Right lobe of liver (tissue), 4 donors: ENCODE measurements around the gene ANXA6.

Experiments
- POLR2A ChIP-seq: fragments of 450-650 bp; IDR thresholded peaks from one replicate; pipeline ENCODE4 v1.6.1; 2017; ENCODE audit warnings: antibody characterized with exemption, mild to moderate bottlenecking
- TF ChIP-seq, protein P1 (sequence below), 4 donors: fragments of 200-600 bp in 3 of 4; fragments of 450-650 bp in 1 of 4; IDR thresholded peaks; one replicate each; pipeline versions ENCODE4 v1.5.1 to v1.8.0; 2016 to 2022; ENCODE audit warnings: antibody characterized with exemption in 4 of 4, mild to moderate bottlenecking in 2 of 4
- donor health status: DM: no; HTN: no; CAD: no.
- donor health status: DM: no; HTN: no; CAD: no.
- donor health status: DM: no; HTN: yes; CAD: no.

DNA sequence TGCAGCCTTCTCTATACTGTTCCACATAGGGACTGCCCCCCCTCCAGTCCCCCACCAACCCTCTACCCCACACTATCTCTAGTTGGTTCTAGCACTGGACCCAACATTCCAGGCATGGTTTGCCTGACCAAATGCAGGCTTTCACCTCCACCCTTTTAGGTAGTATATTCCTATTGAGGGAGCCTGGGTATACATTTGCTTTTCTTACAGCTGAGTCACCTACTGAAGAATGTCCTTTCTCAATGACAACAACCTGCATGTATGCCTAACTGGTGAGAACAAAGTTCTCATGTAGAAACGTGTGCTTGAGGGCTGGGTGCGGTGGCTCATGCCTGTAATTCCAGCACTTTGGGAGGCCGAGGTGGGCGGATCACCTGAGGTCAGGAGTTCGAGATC is 85.0 kb downstream of the ANXA6 start:
- TF ChIP-seq, protein P1, sequence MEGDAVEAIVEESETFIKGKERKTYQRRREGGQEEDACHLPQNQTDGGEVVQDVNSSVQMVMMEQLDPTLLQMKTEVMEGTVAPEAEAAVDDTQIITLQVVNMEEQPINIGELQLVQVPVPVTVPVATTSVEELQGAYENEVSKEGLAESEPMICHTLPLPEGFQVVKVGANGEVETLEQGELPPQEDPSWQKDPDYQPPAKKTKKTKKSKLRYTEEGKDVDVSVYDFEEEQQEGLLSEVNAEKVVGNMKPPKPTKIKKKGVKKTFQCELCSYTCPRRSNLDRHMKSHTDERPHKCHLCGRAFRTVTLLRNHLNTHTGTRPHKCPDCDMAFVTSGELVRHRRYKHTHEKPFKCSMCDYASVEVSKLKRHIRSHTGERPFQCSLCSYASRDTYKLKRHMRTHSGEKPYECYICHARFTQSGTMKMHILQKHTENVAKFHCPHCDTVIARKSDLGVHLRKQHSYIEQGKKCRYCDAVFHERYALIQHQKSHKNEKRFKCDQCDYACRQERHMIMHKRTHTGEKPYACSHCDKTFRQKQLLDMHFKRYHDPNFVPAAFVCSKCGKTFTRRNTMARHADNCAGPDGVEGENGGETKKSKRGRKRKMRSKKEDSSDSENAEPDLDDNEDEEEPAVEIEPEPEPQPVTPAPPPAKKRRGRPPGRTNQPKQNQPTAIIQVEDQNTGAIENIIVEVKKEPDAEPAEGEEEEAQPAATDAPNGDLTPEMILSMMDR (IDR thresholded peaks at IDR 0.05) = no peak
- TF ChIP-seq POLR2A = no peak
